ENCODE data around the gene FLYWCH2. TPM values are rescaled to one million over a fixed set of nuclear protein-coding genes. Genes with fewer than 3 reads are reported as not detected.
A peak's percentile ranks its signal among the peaks of the same experiment; 100 is the strongest.

The FLYWCH2 gene
- total and polyA plus RNA-seq, 2 of the 13 experiments (the other 11 are each of a cell fraction or from before 2014, with no cell fraction given), result 16.9 to 19.8 TPM

DNA sequence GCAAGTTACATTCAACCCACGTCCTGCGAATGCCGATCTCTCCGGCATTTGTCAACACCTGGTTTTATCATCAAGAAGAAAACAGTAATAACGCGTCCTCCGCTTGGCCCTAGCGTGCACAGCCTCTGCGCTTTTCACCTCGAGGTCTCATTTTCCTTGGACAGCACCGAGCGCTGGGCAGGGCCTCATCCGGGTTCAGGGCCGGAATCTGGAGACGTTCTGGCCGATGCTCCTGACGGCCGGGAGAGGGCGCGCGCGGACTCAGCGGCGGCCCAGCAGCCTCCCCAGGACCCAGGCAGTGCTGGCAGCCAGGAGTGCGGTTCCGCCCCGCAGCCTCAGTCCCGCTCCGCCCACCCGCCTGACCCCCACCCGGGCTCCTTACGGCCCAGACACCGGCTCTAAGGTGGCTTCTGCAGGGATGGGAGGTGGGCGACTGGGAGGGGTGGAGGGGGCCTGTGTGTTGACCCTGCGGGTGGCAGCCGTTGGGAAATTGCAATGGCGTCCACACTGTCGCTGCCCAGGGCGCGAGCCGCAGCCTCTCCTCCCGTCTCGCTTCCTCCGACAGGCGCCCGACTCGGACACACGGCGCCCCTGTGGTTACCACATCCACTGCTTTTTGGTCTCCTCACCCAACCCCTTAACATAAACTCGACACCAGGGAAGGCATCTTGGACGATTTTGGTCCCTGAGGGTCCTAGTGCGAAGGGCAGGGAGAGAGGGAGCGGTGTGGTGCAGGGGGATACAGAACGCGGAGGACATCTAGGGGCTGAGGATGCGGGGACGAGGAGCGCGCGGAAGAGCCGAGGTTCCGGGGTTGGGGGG, 21.3 kb downstream of the FLYWCH2 start (continued):
- TF ChIP-seq ZNF343 (CRISPR knock-in tag; IDR thresholded peaks at IDR 0.05), result 0 out of 2 replicates have a peak, but pooled peaks have one; percentile 17
- no peak for TF ChIP-seq HMG20A (CRISPR knock-in tag; IDR thresholded peaks at IDR 0.05; ENCODE audit: borderline replicate concordance)
- TF ChIP-seq, protein P1, sequence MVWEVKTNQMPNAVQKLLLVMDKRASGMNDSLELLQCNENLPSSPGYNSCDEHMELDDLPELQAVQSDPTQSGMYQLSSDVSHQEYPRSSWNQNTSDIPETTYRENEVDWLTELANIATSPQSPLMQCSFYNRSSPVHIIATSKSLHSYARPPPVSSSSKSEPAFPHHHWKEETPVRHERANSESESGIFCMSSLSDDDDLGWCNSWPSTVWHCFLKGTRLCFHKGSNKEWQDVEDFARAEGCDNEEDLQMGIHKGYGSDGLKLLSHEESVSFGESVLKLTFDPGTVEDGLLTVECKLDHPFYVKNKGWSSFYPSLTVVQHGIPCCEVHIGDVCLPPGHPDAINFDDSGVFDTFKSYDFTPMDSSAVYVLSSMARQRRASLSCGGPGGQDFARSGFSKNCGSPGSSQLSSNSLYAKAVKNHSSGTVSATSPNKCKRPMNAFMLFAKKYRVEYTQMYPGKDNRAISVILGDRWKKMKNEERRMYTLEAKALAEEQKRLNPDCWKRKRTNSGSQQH (CRISPR knock-in tag; IDR thresholded peaks at IDR 0.05; ENCODE audit: low read depth), result 0 out of 2 replicates have a peak, but pooled peaks have one; percentile 3
- TF ChIP-seq, protein P2, sequence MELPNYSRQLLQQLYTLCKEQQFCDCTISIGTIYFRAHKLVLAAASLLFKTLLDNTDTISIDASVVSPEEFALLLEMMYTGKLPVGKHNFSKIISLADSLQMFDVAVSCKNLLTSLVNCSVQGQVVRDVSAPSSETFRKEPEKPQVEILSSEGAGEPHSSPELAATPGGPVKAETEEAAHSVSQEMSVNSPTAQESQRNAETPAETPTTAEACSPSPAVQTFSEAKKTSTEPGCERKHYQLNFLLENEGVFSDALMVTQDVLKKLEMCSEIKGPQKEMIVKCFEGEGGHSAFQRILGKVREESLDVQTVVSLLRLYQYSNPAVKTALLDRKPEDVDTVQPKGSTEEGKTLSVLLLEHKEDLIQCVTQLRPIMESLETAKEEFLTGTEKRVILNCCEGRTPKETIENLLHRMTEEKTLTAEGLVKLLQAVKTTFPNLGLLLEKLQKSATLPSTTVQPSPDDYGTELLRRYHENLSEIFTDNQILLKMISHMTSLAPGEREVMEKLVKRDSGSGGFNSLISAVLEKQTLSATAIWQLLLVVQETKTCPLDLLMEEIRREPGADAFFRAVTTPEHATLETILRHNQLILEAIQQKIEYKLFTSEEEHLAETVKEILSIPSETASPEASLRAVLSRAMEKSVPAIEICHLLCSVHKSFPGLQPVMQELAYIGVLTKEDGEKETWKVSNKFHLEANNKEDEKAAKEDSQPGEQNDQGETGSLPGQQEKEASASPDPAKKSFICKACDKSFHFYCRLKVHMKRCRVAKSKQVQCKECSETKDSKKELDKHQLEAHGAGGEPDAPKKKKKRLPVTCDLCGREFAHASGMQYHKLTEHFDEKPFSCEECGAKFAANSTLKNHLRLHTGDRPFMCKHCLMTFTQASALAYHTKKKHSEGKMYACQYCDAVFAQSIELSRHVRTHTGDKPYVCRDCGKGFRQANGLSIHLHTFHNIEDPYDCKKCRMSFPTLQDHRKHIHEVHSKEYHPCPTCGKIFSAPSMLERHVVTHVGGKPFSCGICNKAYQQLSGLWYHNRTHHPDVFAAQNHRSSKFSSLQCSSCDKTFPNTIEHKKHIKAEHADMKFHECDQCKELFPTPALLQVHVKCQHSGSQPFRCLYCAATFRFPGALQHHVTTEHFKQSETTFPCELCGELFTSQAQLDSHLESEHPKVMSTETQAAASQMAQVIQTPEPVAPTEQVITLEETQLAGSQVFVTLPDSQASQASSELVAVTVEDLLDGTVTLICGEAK (IDR thresholded peaks at IDR 0.05), result no peak
- TF ChIP-seq, protein P2 (CRISPR knock-in tag; IDR thresholded peaks at IDR 0.05), result peak; percentile 24; the same call in 1 of the 2 replicates
- TF ChIP-seq NKX3-1 (CRISPR knock-in tag; IDR thresholded peaks at IDR 0.05), result peak; percentile 84
- peak; percentile 77 for TF ChIP-seq HOXA5 (CRISPR knock-in tag; IDR thresholded peaks at IDR 0.05)
- no peak for TF ChIP-seq HHEX (CRISPR knock-in tag; IDR thresholded peaks at IDR 0.05)
- TF ChIP-seq, protein P3, sequence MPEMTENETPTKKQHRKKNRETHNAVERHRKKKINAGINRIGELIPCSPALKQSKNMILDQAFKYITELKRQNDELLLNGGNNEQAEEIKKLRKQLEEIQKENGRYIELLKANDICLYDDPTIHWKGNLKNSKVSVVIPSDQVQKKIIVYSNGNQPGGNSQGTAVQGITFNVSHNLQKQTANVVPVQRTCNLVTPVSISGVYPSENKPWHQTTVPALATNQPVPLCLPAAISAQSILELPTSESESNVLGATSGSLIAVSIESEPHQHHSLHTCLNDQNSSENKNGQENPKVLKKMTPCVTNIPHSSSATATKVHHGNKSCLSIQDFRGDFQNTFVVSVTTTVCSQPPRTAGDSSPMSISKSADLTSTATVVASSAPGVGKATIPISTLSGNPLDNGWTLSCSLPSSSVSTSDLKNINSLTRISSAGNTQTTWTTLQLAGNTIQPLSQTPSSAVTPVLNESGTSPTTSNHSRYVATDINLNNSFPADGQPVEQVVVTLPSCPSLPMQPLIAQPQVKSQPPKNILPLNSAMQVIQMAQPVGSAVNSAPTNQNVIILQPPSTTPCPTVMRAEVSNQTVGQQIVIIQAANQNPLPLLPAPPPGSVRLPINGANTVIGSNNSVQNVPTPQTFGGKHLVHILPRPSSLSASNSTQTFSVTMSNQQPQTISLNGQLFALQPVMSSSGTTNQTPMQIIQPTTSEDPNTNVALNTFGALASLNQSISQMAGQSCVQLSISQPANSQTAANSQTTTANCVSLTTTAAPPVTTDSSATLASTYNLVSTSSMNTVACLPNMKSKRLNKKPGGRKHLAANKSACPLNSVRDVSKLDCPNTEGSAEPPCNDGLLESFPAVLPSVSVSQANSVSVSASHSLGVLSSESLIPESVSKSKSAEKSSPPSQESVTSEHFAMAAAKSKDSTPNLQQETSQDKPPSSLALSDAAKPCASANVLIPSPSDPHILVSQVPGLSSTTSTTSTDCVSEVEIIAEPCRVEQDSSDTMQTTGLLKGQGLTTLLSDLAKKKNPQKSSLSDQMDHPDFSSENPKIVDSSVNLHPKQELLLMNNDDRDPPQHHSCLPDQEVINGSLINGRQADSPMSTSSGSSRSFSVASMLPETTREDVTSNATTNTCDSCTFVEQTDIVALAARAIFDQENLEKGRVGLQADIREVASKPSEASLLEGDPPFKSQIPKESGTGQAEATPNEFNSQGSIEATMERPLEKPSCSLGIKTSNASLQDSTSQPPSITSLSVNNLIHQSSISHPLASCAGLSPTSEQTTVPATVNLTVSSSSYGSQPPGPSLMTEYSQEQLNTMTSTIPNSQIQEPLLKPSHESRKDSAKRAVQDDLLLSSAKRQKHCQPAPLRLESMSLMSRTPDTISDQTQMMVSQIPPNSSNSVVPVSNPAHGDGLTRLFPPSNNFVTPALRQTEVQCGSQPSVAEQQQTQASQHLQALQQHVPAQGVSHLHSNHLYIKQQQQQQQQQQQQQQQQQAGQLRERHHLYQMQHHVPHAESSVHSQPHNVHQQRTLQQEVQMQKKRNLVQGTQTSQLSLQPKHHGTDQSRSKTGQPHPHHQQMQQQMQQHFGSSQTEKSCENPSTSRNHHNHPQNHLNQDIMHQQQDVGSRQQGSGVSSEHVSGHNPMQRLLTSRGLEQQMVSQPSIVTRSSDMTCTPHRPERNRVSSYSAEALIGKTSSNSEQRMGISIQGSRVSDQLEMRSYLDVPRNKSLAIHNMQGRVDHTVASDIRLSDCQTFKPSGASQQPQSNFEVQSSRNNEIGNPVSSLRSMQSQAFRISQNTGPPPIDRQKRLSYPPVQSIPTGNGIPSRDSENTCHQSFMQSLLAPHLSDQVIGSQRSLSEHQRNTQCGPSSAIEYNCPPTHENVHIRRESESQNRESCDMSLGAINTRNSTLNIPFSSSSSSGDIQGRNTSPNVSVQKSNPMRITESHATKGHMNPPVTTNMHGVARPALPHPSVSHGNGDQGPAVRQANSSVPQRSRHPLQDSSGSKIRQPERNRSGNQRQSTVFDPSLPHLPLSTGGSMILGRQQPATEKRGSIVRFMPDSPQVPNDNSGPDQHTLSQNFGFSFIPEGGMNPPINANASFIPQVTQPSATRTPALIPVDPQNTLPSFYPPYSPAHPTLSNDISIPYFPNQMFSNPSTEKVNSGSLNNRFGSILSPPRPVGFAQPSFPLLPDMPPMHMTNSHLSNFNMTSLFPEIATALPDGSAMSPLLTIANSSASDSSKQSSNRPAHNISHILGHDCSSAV (CRISPR knock-in tag; IDR thresholded peaks at IDR 0.05; ENCODE audit: borderline replicate concordance), result no peak
- peak; percentile 72 for TF ChIP-seq ETV5 (CRISPR knock-in tag; IDR thresholded peaks at IDR 0.05; ENCODE audit: borderline replicate concordance)

Data from HepG2 (cell line).